GM19397 (cell line): Measurements from ENCODE around the gene DPYSL5.
"Not testable (repeated sequence)": the region's sequence is repeated elsewhere in the genome, so short reads cannot be mapped to it uniquely, and the experiment has no call there.

Experiments used
- ATAC-seq: cut with Tn5 transposase; IDR thresholded peaks from one replicate; pipeline ENCODE4 v1.9.1; 2021; ENCODE audit warnings: mild to moderate bottlenecking, moderate library complexity; ENCODE audit not compliant: unreplicated experiment

The DPYSL5 gene

GRCh38 chr2:26922405-26923188 is 74.7 kb downstream of the DPYSL5 start:
- no peak for ATAC-seq

- ATAC-seq, result not testable (repeated sequence)
Observed at GRCh38 chr2:26923189-26923466, 75.2 kb downstream of the DPYSL5 start.

GRCh38 chr2:26924731-26925099 is 76.8 kb downstream of the DPYSL5 start:
- no peak for ATAC-seq

GRCh38 chr2:26925100-26925791 is 77.3 kb downstream of the DPYSL5 start:
- ATAC-seq, result no peak

- ATAC-seq, result no peak
Observed at GRCh38 chr2:26927221-26927620, 79.3 kb downstream of the DPYSL5 start.

- no peak for ATAC-seq
Observed at GRCh38 chr2:26932974-26933373, 85.0 kb downstream of the DPYSL5 start.

- ATAC-seq, result no peak
Observed at GRCh38 chr2:26933431-26934334, 85.8 kb downstream of the DPYSL5 start.

GRCh38 chr2:26934335-26934724 is 86.4 kb downstream of the DPYSL5 start:
- ATAC-seq, result no peak

GRCh38 chr2:26934985-26935384 is 87.1 kb downstream of the DPYSL5 start:
- ATAC-seq, result no peak

- ATAC-seq, result no peak
Observed at GRCh38 chr2:26936855-26937254, 88.9 kb downstream of the DPYSL5 start.

GRCh38 chr2:26938399-26939118 is 90.6 kb downstream of the DPYSL5 start:
- no peak for ATAC-seq

GRCh38 chr2:26940001-26940400 is 92.1 kb downstream of the DPYSL5 start:
- no peak for ATAC-seq

GRCh38 chr2:26941486-26941885 is 93.6 kb downstream of the DPYSL5 start:
- no peak for ATAC-seq

- no peak for ATAC-seq
Observed at GRCh38 chr2:26942543-26943295, 94.8 kb downstream of the DPYSL5 start.

- no peak for ATAC-seq
Observed at GRCh38 chr2:26945991-26946750, 98.2 kb downstream of the DPYSL5 start.

GRCh38 chr2:26946841-26947784 is 99.2 kb downstream of the DPYSL5 start:
- no peak for ATAC-seq

- no peak for ATAC-seq
Observed at GRCh38 chr2:26948800-26949199, 100.9 kb downstream of the DPYSL5 start.

GRCh38 chr2:26950246-26950645 is 102.3 kb downstream of the DPYSL5 start:
- no peak for ATAC-seq
